Osteoblast (primary cell): ENCODE results near the gene ADCY9. TPM values are rescaled to one million over a fixed set of nuclear protein-coding genes. Genes with fewer than 3 reads are reported as not detected.

ENCODE experiments used
- DNase-seq: peaks from one replicate; pipeline ENCODE4 v3.0.0; 2011; ENCODE audit warnings: low spot score, mixed read lengths; ENCODE audit not compliant: insufficient read length; ENCODE audit errors: missing footprints
- H2AFZ ChIP-seq: 2 replicates; pipeline ENCODE4 v1.6.0; 2011; ENCODE audit warnings: mild to moderate bottlenecking, low read length
- H3K27ac ChIP-seq: 2 replicates; pipeline ENCODE4 v1.5.1; 2011; ENCODE audit warnings: mild to moderate bottlenecking, low read depth, low read length, moderate library complexity
- H3K27me3 ChIP-seq: 2 replicates; pipeline ENCODE4 v1.6.0; 2012; ENCODE audit warnings: mild to moderate bottlenecking, control low read depth, inconsistent platforms, low read length, moderate library complexity; ENCODE audit not compliant: insufficient read depth
- H3K36me3 ChIP-seq: 2 replicates; pipeline ENCODE4 v1.5.1; 2011; ENCODE audit warnings: mild to moderate bottlenecking, low read length, control low read depth, moderate library complexity; ENCODE audit not compliant: insufficient read depth
- H3K4me1 ChIP-seq: 2 replicates; pipeline ENCODE4 v1.5.1; 2011; ENCODE audit warnings: mild to moderate bottlenecking, low read length, control low read depth, moderate library complexity; ENCODE audit not compliant: insufficient read depth
- H3K4me2 ChIP-seq: 2 replicates; pipeline ENCODE4 v1.6.0; 2011; ENCODE audit warnings: mild to moderate bottlenecking, low read length; ENCODE audit not compliant: insufficient read depth
- H3K4me3 ChIP-seq: fragments of 200-600 bp; sonication (generic); 3 replicates; pipeline ENCODE4 v1.5.1; 2012; ENCODE audit warnings: mild to moderate bottlenecking, low read length, inconsistent platforms; ENCODE audit not compliant: insufficient read depth
- H3K79me2 ChIP-seq: 2 replicates; pipeline ENCODE4 v1.6.0; 2012; ENCODE audit warnings: mild to moderate bottlenecking, low read length, control low read depth, inconsistent platforms; ENCODE audit not compliant: insufficient read depth
- H3K9me3 ChIP-seq: 2 replicates; pipeline ENCODE4 v1.5.1; 2011; ENCODE audit warnings: low read depth, low read length, control low read depth
- H4K20me1 ChIP-seq: 2 replicates; pipeline ENCODE4 v1.6.0; 2012; ENCODE audit warnings: mild to moderate bottlenecking, low read length, control low read depth; ENCODE audit not compliant: insufficient read depth
- CTCF ChIP-seq: IDR thresholded peaks from 2 replicates; pipeline ENCODE4 v1.5.1; 2011; ENCODE audit warnings: mild to moderate bottlenecking, low read depth, low read length, moderate library complexity; ENCODE audit errors: extremely low read depth
- total RNA-seq: library from RNA; depleted of rRNA; stranded (reverse); fragments of >200 nt; gene quantifications from 2 replicates; pipeline ENCODE4 v1.2.3, GENCODE V29; 2012

The ADCY9 gene
- total RNA-seq, 1 donor: 29.3 TPM

DNA sequence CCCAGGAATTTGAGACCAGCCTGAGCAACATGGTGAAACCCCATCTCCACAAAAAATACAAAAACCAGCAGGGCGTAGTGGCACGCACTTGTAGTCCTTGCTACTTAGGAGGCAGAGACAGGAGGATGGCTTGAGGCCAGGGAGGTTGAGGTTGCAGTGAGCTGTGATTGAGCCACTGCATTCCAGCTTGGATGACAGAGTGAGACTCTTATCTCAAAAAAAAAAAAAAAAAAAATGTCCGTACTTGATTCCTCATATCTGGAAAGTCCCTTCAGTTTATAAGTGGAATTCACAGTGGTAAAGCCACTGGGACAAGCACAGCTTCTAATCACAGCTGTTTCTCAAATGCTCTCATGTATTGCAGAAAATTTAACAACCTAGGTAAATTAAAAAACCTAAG is 157.1 kb downstream of the ADCY9 start:
- H3K4me1 ChIP-seq: peaks cover 15% of the 10 kb centered on the region
- peaks cover 2% of the 10 kb centered on the region for H3K27me3 ChIP-seq
- H3K4me3 ChIP-seq: no peak overlapping the region
- H4K20me1 ChIP-seq: no peaks in the 10 kb centered on the region
- no peak overlapping the region for H3K4me2 ChIP-seq
- H3K27ac ChIP-seq: no peak overlapping the region
- H3K79me2 ChIP-seq: no peaks in the 10 kb centered on the region
- no peak overlapping the region for H2AFZ ChIP-seq
- H3K9me3 ChIP-seq: no peaks in the 10 kb centered on the region
- no peak for TF ChIP-seq CTCF
- no peaks in the 10 kb centered on the region for H3K36me3 ChIP-seq
- no peak for DNase-seq

- Histone ChIP-seq H4K20me1 (no peaks in the 10 kb centered on the region), H3K79me2 (no peaks in the 10 kb centered on the region), H3K27me3 (peaks cover 2% of the 10 kb centered on the region), H3K27ac (no peak overlapping the region), H2AFZ (no peak overlapping the region), H3K4me2 (no peak overlapping the region), H3K4me3 (no peak overlapping the region), H3K4me1 (peaks cover 17% of the 10 kb centered on the region), H3K36me3 (no peaks in the 10 kb centered on the region), H3K9me3 (no peaks in the 10 kb centered on the region)
- peak; percentile 61 for DNase-seq
- no peak for TF ChIP-seq CTCF
Measured at GRCh38 chr16:3957344-3957980, 158.8 kb downstream of the ADCY9 start.

GRCh38 chr16:3954411-3954921 is 161.8 kb downstream of the ADCY9 start:
- Histone ChIP-seq H4K20me1 (no peaks in the 10 kb centered on the region), H3K4me3 (no peak overlapping the region), H3K27ac (no peak overlapping the region), H3K36me3 (no peaks in the 10 kb centered on the region), H3K79me2 (no peaks in the 10 kb centered on the region), H3K4me2 (no peak overlapping the region), H3K4me1 (peaks cover 31% of the 10 kb centered on the region), H2AFZ (no peak overlapping the region), H3K27me3 (peaks cover 2% of the 10 kb centered on the region), H3K9me3 (no peaks in the 10 kb centered on the region)
- no peak for TF ChIP-seq CTCF
- DNase-seq: peak; percentile 72

GRCh38 chr16:3953728-3954410 is 162.4 kb downstream of the ADCY9 start:
- TF ChIP-seq CTCF: no peak

More at GRCh38 chr16:3953728-3954410, 162.4 kb downstream of the ADCY9 start:
- Histone ChIP-seq H2AFZ (no peak overlapping the region), H4K20me1 (no peaks in the 10 kb centered on the region), H3K9me3 (no peaks in the 10 kb centered on the region), H3K27ac (no peak overlapping the region), H3K4me2 (no peak overlapping the region), H3K36me3 (no peaks in the 10 kb centered on the region), H3K4me3 (no peak overlapping the region), H3K79me2 (no peaks in the 10 kb centered on the region), H3K27me3 (peaks cover 2% of the 10 kb centered on the region), H3K4me1 (peaks cover 29% of the 10 kb centered on the region)
- DNase-seq: no peak
